ENCODE data around the gene PTPN9.

The PTPN9 gene

DNA sequence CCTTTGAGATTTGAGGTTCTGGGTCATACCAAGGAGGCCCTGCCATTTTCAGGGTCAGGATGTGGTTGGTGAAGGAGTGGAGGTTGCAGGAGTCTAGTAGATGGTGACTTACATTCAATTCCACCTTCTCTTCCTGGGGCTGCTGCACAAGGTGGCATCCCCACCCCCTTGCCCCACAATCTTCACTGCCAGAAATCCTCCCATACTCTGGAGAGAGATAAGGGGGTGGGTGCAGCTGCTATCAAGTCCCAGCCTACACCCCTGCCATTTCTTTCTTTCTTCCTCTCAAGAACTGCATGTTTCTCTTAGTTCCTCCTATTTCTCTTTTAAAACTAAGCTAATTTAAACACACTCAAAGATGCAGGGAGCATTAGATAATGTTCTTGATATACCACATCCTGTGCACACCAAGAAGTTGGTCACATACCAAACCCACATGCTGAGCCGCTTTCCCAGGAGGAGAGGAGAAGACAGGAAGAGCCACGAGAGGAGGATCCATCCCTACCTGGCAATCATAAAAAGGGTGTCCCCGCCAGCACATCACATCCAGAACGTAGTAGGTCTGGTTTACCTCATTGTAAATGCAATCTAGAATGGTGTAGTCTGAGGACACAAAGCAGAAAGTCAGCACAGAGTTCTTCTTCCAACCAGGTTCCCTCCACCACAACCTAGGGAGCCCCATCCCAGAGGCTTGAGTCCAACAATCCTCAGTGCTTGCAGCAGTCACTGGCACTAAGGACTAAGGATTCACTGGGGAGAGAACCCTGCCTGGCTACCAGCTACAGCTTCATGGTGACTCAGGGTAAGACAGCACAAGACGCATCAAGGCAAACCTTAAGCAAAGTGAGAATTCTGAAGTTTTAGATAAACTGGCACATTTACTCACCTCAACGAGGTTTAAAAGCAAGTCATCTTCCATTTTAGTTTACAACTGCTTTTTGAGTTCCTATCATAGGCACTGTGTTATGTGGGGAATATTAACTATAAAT, 27.9 kb upstream of the PTPN9 start:
- DNase-seq (ENCODE audit: low spot score): no peak
- TF ChIP-seq, protein P1, sequence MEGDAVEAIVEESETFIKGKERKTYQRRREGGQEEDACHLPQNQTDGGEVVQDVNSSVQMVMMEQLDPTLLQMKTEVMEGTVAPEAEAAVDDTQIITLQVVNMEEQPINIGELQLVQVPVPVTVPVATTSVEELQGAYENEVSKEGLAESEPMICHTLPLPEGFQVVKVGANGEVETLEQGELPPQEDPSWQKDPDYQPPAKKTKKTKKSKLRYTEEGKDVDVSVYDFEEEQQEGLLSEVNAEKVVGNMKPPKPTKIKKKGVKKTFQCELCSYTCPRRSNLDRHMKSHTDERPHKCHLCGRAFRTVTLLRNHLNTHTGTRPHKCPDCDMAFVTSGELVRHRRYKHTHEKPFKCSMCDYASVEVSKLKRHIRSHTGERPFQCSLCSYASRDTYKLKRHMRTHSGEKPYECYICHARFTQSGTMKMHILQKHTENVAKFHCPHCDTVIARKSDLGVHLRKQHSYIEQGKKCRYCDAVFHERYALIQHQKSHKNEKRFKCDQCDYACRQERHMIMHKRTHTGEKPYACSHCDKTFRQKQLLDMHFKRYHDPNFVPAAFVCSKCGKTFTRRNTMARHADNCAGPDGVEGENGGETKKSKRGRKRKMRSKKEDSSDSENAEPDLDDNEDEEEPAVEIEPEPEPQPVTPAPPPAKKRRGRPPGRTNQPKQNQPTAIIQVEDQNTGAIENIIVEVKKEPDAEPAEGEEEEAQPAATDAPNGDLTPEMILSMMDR (IDR thresholded peaks at IDR 0.05; ENCODE audit: extremely low read depth, missing control alignments): no peak

DNA sequence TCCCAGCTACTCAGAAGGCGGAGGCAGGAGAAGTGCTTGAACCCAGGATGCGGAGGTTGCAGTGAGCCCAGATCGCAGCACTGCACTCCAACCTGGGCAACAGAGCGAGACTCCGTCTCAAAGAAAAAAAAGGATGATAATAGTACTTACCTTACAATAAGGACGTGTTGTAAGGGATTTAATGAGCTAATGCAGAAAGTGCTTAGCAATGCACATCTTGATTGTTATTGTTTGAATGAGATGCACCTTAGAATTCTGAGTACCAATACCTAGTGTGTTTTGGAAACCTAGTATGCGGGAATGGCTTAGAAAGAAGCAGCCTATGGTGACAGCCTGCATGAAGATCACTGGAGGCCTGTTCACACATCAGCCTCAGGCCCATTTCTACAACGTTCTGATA, 26.9 kb upstream of the PTPN9 start:
- no peak for DNase-seq (ENCODE audit: low spot score)
- TF ChIP-seq, protein P1 (IDR thresholded peaks at IDR 0.05; ENCODE audit: extremely low read depth, missing control alignments): no peak

DNA sequence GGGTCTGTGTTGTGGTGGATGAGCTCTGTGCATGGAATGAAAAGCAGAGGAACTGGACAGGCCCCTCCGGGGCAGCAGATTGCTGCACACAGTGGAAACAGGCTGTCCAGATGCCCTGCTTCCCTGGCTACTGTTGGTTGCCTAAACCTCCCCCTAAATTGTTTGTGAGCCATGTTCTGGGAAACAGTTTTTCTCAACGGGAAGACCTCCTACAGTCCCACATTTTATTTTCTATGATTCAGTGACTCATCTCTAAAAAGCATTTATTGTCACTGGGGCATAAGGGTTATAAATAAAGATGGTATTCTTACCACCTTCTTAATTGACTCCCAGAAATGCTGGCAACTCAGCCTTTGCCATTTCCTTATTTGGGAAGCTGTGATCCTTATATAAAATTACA, 20.3 kb upstream of the PTPN9 start:
- TF ChIP-seq, protein P1 (IDR thresholded peaks at IDR 0.05; ENCODE audit: extremely low read depth, missing control alignments): no peak
- no peak for DNase-seq (ENCODE audit: low spot score)

DNA sequence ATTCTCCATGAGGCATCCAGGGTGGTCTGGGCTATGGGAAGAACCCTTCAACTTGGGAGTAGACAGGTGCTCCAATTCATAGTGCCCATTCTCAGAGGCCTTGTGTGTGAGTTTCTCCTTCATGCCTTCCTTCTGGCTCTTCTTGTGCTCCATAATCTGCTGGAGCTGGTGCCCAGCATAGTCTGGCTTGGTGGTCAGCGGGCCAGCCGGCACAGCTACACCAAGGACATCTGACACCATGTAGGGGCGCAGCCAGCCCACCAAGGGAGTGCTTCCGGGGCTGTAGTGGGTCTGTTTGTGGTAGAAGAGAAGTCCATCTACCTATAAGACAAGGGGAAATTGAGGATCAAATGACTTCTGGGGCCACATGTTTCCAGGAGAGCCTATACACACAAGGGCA, 19.2 kb upstream of the PTPN9 start:
- no peak for DNase-seq (ENCODE audit: low spot score)
- TF ChIP-seq, protein P1 (IDR thresholded peaks at IDR 0.05; ENCODE audit: extremely low read depth, missing control alignments): no peak

DNA sequence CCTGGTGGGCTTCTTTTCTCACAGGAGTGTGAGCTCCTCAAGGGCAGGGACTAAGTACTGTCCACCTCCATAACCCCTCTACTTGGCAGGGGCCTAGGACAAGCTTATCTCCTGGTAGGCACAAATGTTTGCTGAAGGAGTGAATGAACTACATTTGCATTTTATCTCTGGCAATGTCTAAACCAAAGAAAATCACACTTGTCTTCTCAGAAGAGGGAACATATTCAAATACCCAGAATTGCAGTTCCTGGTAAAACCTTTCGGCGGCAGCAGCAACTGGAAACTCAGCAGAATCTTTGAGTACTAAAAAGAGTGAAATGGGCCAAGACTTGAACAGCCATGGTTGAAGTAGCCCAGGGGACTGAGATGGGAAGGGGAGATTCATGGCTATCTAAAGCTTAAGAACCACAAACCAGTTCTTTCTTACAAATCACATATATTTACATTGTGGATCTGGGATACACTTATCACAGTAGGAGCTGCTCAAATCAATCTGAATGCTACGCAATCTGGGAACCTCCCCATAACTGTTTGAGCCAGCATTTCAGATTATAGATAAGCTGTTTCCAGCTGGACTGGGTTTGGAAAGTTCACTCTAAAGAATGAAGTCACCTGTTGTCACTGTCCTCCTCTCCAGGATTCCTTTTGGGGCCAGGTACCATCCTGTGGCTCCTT, 18.7 kb upstream of the PTPN9 start:
- no peak for DNase-seq (ENCODE audit: low spot score)
- TF ChIP-seq, protein P1 (IDR thresholded peaks at IDR 0.05; ENCODE audit: extremely low read depth, missing control alignments): no peak

DNA sequence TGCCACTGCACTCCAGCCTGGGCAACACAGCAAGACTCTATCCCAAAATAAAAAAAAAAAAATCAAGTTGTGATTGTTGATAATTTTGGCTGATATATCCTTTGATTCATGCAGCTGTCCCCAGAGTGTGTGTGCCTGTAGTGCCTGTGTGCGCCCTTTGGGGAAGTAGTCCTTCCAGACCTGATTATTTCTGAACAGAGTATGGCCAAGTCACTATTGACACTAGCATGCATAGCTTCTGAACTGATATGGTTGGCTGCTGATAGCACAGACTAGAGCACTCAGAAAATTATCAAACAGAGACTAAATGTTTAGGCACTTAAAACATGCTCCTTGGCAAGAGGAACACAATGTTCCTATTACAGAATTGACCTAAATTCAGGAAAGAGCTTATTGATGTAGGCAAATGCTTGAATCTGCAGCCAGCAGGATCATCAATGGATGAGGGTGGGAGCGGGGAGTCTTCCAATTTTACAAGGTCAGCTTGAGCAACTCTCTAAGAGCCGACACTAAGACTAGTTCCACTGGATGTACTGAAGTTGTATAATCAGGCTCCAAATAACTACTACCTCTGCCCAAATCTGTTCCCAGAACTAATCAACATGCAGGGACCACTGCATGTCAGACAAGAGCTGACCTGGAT, 17.7 kb upstream of the PTPN9 start:
- TF ChIP-seq, protein P1 (IDR thresholded peaks at IDR 0.05; ENCODE audit: extremely low read depth, missing control alignments): no peak
- no peak for DNase-seq (ENCODE audit: low spot score)

DNA sequence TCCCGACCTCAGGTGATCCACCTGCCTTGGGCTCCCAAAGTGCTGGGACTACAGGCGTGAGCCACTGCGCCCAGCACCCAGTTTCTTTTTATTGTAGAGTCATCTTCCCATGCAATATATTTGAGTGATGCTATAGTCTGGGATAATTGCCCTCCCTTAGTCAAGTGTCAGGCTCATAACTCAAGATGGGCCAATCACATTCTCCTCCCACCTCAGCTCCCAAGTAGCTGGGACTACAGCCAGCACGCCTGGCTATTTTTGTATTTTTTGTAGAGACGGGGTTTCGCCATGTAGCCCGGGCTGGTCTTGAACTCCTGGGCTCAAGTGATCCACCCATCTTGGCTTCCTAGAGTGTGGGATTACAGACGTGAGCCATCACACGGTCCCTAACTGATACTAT, 15.2 kb upstream of the PTPN9 start:
- no peak for DNase-seq (ENCODE audit: low spot score)
- TF ChIP-seq, protein P1 (IDR thresholded peaks at IDR 0.05; ENCODE audit: extremely low read depth, missing control alignments): no peak

All from GM20000 (cell line).